ENCODE results near the gene FIP1L1. TPM values are rescaled to one million over a fixed set of nuclear protein-coding genes. Genes with fewer than 3 reads are reported as not detected.

The FIP1L1 gene
- total RNA-seq, 1 experiment from 2014 or later: 68.0 TPM

- H2BK12ac ChIP-seq (ENCODE audit: insufficient read length, low read depth, low read length): no peak overlapping the region
- no peak overlapping the region for H3K23ac ChIP-seq (ENCODE audit: insufficient read length, low read depth, low read length)
- no peak overlapping the region for H4K5ac ChIP-seq (ENCODE audit: insufficient read length, low read depth, low read length)
- Mint-ChIP-seq H3K27me3 (ENCODE audit: low read depth) (no peaks in the 10 kb centered on the region), H3K27ac (peak overlapping the region in 1 of 3 experiments; percentile 67; a peak in 4 of 7 replicates), H3K4me3 (no peak overlapping the region), H3K4me1 (peaks cover 15 to 22% of the 10 kb centered on the region in 2 experiments), H3K36me3 (ENCODE audit: insufficient read depth in 1 of 3, low read depth in 3 of 3) (no peaks in the 10 kb centered on the region; a peak in 1 of 7 replicates), H3K9me3 (no peaks in the 10 kb centered on the region)
- no peak overlapping the region for H3T11ph ChIP-seq (ENCODE audit: low read length)
- H4K8ac ChIP-seq (replicated peaks; ENCODE audit: insufficient read length, low read depth, low read length): no peak overlapping the region
- H3K4ac ChIP-seq (ENCODE audit: low read depth, low read length): no peak overlapping the region
- no peaks in the 10 kb centered on the region for H3K9me3 ChIP-seq (ENCODE audit: control insufficient read depth, low read depth, low read length)
- no peak overlapping the region for H2BK15ac ChIP-seq (ENCODE audit: low read depth, low read length)
- H2AK5ac ChIP-seq (ENCODE audit: insufficient read length, low read length): no peak overlapping the region
- no peak overlapping the region for H3K56ac ChIP-seq (ENCODE audit: insufficient read length, low read depth, low read length)
- H2AFZ ChIP-seq (ENCODE audit: low read length): no peak overlapping the region
- H3K9ac ChIP-seq (ENCODE audit: extremely low read depth, insufficient read length, low read length): no peak overlapping the region
- no peaks in the 10 kb centered on the region for H3K27me3 ChIP-seq (ENCODE audit: insufficient read depth, low read length)
- no peaks in the 10 kb centered on the region for H3K79me1 ChIP-seq (ENCODE audit: insufficient read depth, low read depth, low read length, poor library complexity, severe bottlenecking)
- H3K27ac ChIP-seq (ENCODE audit: insufficient read length, low read depth, low read length): no peak overlapping the region
- no peak overlapping the region for H3K14ac ChIP-seq (ENCODE audit: insufficient read depth, low read length)
- no peak overlapping the region for H3K4me2 ChIP-seq (ENCODE audit: insufficient read depth, insufficient read length, low read length)
- WGBS (ENCODE audit: extremely low coverage, insufficient read length, low lambda C conversion rate): no CpG with 5 or more reads among the region's 7 CpGs
- DNase-seq: no peak
- H3K79me2 ChIP-seq (ENCODE audit: insufficient read depth, low read length): no peaks in the 10 kb centered on the region
- TF ChIP-seq CTCF (conservative IDR thresholded peaks at IDR 0.05): no peak
- H3K4me1 ChIP-seq (ENCODE audit: insufficient read depth, low read length): no peaks in the 10 kb centered on the region
- H3K23me2 ChIP-seq (ENCODE audit: insufficient read length, low read depth, low read length, poor library complexity, severe bottlenecking): no peaks in the 10 kb centered on the region
- no peak overlapping the region for H2BK5ac ChIP-seq (ENCODE audit: insufficient read length, low read length)
- H4K20me1 ChIP-seq (ENCODE audit: control insufficient read depth, insufficient read depth, insufficient read length): no peaks in the 10 kb centered on the region
- H4K91ac ChIP-seq (ENCODE audit: insufficient read length, low read depth, low read length): no peak overlapping the region
- no peak overlapping the region for H2BK120ac ChIP-seq (ENCODE audit: low read depth, low read length, poor library complexity, severe bottlenecking)
- no peak overlapping the region for H3K18ac ChIP-seq (ENCODE audit: insufficient read length, low read depth, low read length)
- H2BK20ac ChIP-seq (ENCODE audit: low read depth, low read length, poor library complexity, severe bottlenecking): no peak overlapping the region
Observed at GRCh38 chr4:53497487-53498244, 120.2 kb downstream of the FIP1L1 start.

Measured in H9 (cell line).